GM18868 (cell line): ENCODE results near the gene ENPP6.
"Not testable (repeated sequence)": the region's sequence is repeated elsewhere in the genome, so short reads cannot be mapped to it uniquely, and the experiment has no call there.

Source experiments
- ATAC-seq: cut with Tn5 transposase; IDR thresholded peaks from one replicate; pipeline ENCODE4 v1.9.1; 2021; ENCODE audit warnings: mild to moderate bottlenecking, moderate library complexity; ENCODE audit not compliant: unreplicated experiment

Gene ENPP6

DNA sequence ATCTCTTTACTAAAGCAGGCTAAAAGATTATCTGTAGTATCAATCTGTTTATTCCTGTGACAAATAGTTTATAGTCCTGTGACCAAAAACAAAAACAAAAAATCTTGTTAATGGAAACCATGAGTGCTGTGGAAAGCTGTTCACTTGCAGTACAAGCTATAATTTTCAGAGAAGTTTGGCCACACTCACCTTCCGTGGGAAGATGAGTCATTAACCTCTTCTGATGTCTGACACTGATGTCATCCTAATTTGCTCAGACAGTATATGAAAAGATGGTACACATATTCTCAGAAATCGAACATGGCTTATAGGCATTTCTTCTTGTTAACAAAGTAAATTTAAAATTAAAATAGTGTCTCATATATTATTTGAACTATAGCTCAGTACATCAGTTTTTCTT lies 19.9 kb upstream of the ENPP6 start:
- peak; percentile 60 for ATAC-seq

DNA sequence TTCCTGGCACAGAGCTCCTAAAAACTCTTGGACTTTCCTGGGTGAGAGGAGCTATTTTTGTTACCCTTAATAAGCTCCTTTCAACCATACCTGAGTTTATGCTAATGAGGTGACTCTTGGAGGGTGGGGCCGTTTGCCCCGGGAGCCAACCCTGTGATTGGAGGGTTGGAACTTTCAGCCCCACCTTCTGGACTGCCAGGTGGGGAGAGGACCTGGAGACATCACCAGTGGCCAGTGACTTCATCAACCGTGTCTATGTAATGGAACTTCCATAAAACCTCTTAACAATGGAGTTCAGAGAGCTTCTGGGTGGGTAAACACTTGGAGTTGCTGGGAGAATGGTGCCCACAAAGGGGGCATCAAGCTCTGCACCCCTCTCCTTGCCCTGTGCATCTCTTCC lies 17.9 kb upstream of the ENPP6 start:
- ATAC-seq = no peak

DNA sequence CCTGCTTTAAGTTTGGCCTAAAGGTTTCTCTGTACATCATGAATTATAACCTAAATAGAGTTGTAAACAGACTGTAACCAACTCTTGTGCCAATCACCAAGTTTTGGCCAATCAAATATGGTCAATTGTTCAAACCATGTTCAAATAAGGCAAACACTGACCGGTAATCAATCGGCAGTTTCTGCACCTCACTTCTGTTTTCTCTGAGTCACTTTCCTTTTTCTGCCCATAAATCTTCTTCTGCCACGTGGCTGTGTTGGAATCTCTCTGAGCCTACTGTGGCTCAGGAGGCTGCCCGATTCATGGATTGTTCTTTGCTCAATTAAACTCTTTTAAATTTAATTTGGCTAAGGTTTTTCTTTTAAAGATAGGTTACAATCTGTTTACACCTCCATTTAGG lies 16.5 kb upstream of the ENPP6 start:
- ATAC-seq = no peak

DNA sequence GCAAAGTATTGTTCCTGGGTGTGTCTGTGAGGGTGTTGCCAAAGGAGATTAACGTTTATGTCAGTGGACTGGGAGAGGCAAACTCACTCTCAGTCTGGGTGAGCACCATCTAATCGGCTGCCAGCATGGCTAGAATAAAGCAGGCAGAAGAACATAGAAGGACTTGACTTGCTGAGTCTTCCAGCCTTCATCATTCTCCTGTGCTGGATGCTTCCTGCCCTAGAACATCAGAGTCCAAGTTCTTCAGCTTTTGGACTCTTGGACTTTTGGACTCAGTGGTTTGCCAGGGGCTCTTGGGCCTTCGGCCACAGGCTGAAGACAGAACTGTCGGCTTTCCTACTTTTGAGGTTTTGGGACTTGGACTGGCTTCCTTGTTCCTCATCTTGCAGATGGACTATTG lies 15.3 kb upstream of the ENPP6 start:
- no peak for ATAC-seq

DNA sequence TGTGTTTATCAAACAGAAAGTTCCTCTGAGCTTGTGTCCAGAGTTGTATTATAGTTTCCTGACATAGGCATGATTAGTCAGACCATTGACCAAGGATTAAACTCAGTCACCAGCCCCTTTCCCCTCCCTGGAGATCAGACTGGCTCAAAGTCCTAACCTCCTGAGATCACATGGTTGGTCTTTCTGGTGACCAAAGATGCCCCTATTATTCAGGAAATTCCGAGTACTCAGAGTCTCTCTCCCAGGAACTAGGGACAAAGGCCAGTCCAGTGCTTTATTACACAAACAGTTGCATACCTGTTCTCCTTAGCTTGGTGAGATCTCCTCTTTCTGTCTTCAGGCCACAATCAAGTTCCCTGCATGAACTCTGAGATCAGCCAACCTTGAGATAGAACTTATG lies 14.5 kb upstream of the ENPP6 start:
- ATAC-seq = no peak

DNA sequence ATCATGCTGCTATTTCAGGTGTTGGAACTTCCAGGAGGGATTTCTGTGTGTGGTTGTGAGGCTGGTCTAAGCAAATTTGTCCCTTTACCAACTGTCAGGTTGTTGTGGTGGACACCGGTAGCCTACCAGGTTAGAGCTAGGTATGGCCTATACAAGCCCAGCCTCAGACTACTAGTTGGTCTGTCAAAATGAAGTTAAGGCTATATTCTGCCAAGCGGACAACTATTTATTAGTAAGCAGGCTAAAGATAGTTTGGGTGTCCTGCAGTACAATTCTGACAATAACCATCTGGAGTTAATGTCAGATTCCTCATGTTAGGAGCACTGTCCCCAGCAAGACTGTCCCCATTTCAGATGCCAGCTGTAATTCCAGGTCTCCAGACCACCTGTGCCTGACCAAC lies 13.9 kb upstream of the ENPP6 start:
- no peak for ATAC-seq

DNA sequence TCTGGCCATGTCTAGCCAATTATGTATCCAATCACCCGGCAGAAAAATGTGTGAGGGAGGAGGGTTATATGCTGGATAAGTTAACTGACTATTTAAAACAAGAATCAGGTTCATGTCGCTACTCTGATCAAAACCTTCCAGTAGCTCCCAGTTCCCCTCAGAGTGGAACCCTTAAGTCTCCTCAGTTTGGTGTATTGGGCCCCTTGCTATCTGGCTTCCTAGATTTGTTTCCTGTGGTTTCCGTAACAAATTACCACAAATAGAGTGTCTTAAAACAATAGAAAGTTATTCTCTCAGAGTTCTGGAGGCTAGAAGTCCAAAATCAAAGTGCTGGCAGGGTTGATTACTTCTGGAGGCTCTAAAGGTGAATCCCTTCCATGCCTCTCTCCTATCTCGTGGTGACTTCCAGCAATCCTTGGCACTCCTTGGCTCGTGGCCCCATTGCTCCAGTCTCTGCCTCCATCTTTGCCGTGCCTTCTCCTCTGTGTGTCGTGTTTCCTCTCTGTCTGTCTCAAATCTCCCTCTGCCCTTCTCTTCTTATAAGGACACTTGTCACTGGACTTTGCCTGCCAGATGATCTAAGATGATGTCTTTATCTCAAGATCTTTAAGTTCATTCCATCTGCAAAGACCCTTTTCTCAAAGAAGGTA lies 10.5 kb upstream of the ENPP6 start:
- ATAC-seq = no peak

DNA sequence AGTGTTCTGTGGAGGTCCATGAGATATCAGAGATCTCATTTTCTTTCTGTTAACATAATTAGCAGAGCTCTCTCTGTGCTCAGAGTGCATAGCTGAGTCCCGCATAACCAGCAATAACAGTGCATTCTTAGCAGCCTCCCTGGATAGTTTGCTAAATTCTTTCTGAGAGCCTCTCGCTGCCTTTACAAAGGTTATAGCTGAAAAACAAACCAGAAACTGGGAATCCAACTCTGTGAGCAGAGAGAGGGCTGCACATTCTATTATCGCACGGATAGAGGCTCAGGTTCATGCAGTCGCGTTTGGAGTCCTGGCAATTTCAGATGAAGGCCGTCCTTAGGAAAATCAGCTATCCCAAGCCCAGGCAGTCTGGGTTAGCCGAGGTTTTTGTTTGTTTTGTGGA lies 1.2 kb downstream of the ENPP6 start:
- no peak for ATAC-seq

DNA sequence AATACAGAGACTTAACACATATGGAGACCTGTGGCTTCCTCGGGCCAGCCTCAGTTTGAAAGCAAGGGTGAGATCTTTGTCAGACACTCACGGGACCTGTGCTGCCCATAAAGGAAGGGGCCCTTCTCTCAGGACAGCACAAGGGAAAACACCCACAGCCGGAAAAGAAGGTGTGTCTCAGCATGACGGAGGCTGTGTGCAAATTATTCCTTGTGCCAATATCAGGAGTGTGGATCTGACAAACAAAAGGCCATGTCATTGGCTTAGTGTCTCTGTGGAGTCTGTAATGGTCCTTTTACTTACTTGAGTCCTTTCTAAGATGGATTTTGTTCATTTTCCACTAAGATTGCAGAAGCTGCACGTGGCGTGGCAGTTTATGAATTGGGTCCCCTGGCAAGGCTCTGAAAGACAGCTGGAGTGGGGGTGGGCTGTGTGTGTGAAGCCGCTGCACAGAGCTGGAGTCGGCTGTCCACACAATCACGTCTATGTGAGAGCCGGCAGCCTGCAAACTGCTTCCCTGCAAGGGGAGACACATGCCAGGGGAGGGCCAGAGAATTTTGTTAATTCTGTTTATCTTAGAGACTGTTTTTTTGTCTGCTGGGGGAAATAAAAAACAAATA lies 1.9 kb downstream of the ENPP6 start:
- no peak for ATAC-seq

DNA sequence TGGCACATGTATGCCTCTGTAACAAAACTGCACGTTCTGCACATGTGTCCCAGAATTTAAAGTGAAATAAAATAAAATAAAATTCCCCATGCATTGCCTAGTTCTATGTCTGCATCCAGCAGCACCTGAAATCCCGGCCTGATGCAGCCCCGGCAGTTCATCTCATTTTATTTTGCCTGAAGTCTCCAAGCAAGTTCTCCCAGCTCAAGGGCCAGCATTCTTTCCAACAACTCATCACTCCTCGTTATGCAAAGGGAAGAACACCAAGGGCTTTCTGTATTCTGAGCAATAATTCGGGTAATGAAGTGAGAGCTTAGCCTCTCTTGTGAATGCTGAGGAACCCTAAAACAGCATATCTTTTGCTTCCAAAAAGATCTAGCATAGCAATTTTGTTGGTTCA lies 2.7 kb downstream of the ENPP6 start:
- no peak for ATAC-seq

DNA sequence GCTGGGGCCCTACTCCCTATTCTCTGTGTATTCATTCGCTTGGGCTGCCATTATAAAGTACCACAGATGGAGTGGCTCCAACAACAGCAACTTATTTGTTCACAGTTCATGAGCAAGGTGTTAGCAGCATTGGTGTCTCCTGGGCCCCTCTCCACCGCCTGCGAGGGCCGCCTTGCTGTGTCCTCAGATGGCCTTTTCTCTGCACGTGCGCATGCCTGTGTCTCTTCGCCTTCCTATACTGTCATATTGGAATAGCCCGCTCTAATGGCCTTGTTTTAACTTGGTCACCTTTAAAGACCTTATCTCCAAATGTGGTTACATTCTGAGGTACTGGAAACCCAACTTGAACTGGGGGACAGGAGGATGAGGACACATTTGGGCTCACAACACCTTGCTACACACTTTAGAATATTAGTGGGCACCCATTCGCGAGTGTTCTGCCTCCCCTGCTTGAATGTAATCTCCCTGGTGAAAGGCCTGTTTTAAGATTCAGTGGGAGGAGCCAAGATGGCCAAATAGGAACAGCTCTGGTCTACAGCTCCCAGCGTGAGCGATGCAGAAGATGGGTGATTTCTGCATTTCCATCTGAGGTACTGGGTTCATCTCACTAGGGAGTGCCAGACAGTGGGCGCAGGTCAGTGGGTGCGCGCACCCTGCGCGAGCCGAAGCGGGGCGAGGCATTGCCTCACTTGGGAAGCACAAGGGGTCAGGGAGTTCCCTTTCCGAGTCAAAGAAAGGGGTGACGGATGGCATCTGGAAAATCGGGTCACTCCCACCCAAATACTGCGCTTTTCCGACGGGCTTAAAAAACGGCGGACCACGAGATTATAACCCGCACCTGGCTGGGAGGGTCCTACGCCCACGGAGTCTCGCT lies 9.7 kb downstream of the ENPP6 start:
- not testable (repeated sequence) for ATAC-seq

DNA sequence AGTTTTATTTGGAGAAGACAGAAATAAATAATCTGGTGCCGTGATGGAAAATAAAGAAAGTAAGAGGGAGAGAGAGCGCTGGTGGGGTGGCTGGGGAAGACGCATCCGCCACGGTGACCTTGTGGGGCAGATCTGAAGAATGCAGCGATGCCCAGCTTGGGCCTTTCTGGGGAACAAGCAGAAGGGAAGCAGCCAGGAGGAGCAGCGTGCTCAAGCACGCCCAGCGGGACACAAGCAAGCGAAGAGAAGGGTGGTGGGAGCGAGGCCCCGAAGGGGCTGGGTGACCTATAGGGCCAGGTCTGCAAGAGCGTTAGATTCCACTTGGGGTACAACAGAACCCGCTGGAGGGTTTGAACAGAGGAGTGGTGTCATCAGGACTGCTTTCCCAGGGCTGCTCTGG lies 12.4 kb downstream of the ENPP6 start:
- ATAC-seq = no peak

DNA sequence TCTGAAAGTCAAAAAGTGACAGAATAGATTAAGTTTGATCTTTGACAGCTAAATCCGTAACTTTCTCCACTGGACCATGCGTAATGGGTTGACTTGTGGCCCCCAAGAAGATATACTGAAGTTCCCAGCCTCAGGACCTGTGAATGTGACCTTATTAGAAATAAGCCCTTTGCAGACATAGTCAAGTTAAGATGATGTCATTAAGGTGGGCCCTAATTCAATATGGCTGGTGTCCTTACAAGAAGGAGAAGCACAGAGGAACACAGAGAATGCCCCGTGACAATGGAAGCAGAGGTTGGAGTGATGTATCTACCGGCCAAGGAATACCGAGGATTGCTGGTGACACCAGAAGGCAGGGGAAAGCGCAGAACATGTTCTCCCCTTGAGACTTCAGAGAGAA lies 14.4 kb downstream of the ENPP6 start:
- no peak for ATAC-seq

DNA sequence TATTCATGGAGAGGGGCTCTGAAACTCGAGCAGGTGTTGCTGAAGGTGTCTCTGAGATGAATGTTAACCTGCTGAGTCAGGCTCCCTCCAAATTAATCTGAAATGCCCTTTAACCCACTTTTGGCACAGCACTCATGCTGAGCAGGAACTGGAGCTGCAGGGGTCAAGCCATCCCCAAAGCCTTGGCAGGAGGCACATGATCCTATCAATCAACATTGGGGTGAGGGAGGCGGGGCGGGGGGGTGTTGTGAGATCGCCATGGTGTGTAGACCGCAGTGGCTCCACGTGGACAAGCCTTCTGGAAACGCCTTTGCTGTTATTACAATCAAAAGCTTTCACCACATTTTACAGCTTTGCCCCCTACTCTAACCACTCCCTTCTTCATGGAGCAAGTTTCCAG lies 16.5 kb downstream of the ENPP6 start:
- ATAC-seq = no peak

DNA sequence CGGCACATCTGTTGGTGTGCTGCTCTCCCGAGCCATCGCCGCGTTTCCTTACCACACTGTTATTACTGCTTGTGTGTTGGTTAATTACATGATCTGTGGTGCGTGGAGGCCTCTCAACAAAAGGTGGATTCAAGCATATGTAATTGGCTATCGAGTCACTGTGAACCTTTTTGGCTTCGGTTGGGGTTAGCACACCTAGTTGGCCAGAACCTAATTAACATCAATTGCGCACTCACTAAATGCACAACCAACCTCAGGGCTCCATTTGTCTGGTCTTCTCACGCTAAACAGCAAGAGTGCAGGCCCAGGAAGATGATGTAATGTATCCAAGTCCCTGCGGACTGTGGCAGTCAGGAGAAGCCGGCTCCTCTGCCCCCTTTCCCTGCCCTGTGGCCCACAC lies 17.4 kb downstream of the ENPP6 start:
- ATAC-seq = no peak

DNA sequence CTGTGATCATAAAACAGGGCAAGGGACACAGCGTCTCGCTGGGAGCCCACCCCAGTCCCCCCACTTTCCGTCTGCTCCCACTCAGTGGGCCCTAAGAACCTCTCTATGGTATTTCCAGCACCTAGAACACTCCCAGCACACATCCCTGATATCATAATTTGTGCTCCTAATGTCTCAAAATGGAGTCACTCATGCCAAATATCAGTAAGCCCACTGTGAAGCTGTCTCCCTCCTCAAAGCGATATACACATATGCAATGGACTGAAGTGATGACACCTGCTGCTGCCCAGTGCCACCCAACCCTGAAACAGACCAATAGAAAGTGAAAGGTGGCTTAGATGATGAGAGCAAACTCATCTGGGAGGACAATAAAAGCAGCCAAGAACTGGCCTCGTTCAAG lies 17.9 kb downstream of the ENPP6 start:
- ATAC-seq = no peak

DNA sequence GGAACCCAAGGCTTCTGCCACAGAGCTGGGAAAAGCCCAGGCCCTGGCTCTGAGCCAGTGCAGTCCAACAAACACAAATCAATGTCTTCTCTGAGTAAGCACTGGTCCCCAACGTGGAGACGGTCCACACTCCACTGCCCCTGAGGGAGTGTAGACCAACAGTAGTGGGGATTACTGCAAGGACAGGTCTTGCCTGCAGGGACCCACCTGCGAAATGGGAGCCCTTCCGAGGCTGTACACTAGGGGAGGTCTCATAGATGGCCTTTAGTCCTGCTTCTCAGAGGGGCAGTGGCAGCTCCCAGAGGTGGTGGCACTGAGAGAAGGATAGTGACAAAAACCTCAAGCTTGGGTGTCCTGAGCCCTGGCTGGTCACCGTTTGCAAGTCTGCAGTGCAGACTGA lies 19.5 kb downstream of the ENPP6 start:
- no peak for ATAC-seq

DNA sequence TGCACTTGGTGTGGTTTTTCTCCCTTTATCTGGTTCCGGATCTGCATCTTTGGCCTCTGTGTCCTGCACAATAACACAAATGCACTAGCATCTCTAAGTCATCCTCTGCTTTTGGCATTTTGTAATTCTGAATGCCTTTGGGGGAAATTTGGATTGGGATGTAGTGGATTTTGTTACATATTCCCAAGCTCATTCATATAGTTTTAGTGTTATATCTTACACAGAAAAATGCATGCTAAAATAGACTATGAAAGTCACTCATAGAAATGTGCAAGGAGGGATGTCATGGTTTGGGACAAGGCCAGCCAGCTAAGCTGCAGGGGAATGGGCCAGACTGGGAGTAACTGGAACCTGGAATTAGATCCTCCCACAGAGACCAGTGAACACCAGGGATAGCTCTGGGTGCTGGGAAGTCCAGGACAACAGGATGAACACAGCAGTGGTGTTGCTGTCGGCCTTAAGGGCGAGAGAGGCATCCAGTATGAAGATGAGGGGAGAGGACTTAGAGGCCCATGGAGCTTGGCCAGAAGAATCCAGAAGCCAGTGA lies 20.1 kb downstream of the ENPP6 start:
- ATAC-seq = no peak

DNA sequence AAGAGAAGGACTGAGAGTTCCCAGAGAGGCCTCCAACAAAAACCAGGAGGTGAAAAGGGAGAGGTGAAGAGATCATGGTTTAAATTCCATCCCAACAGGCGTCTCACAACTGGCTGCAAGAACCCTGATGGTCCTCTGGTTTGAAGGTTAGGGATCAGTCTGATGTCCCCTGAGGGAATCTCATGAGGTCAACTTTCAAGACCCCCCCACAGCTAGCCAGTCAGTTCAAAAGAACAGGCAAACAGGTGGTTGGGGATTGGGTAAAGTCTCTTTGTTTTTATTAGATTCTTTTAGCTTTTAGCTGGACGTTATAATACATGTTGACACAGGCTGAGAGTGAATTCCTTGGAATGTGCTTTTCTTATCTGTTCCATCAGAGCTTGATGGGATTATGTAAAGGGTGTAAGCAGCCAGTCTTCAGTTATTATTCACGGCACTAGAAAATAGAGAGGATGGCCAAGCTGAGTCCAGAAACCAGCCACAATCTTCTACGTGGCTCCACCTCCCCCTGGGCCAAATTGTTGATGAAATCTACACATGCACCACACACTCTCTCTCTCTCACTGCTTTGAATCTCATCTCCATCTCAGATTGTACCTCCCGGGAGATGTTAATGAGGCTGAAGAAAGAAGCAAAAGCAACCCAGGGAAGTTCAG lies 20.8 kb downstream of the ENPP6 start:
- ATAC-seq = no peak

DNA sequence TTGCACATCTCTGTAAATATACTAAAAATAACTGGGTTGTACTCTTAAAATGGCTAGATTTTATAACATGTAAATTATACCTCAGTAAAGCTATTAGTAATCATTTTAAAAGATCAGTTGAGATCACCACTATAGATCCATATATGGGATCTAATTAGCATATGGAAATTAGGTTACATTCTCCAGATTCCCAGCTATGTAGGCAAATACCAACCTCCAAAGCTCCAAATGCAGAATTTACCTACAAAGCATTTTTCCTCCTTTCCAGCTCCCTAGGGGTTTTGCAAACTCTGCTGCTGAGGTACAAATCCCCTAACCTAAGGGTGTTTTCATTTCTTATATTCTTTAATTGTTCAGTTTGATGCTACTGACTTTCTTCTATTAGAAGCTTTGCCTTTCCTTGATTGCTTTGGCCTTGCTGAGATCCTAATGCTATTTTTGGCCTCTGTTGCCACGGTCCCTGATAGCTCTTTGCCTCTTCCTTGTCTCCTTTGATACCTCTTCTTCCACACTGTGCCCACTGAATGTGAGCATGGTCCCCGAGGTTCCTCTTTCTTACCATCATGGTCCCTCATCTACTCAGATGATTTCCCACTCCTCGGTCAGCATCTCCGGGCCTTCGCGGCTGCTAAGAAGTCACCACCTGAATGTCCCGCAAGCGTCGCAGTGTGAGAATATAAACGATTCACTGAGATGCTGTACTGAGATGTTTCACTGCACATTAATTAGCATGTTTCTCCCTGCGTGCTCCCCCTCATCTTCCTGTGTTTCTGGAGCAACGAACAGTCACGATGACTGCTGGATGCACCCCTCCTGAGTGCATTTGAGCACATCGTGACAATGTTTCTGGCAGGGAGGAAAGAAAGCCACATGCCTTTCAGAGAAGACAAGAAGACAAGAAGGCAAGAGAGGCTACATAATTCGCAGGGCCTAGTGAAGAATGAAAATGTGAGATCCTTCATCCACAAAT lies 23.8 kb downstream of the ENPP6 start:
- no peak for ATAC-seq
